GM21390 (cell line): ENCODE measurements around the gene FSD2.

Experiments used
- ATAC-seq: cut with Tn5 transposase; IDR thresholded peaks from one replicate; pipeline ENCODE4 v1.9.1; 2021; ENCODE audit not compliant: unreplicated experiment

FSD2 gene

GRCh38 chr15:82805994-82806406 is at the start of gene FSD2:
FSD2 (minus strand) TSS chr15:82806069; CDS start chr15:82787390, 18,679 bp downstream.
- peak; percentile 48 for ATAC-seq

GRCh38 chr15:82854554-82854953 is 48.7 kb upstream of the FSD2 start:
- ATAC-seq, result no peak

GRCh38 chr15:82852941-82853561 is 47.2 kb upstream of the FSD2 start:
- no peak for ATAC-seq

GRCh38 chr15:82851981-82852511 is 46.2 kb upstream of the FSD2 start:
- no peak for ATAC-seq

GRCh38 chr15:82851306-82851850 is 45.5 kb upstream of the FSD2 start:
- no peak for ATAC-seq

GRCh38 chr15:82850731-82851130 is 44.9 kb upstream of the FSD2 start:
- no peak for ATAC-seq

- no peak for ATAC-seq
These were observed 44.0 kb upstream of the FSD2 start for GRCh38 chr15:82849556-82850512.

- ATAC-seq, result no peak
These were observed 42.5 kb upstream of the FSD2 start for GRCh38 chr15:82848241-82848993.

- no peak for ATAC-seq
These were observed 41.8 kb upstream of the FSD2 start for GRCh38 chr15:82847703-82848102.

GRCh38 chr15:82846621-82847020 is 40.8 kb upstream of the FSD2 start:
- no peak for ATAC-seq

GRCh38 chr15:82845686-82846085 is 39.8 kb upstream of the FSD2 start:
- ATAC-seq, result no peak

- no peak for ATAC-seq
These were observed 37.7 kb upstream of the FSD2 start for GRCh38 chr15:82843566-82843965.

GRCh38 chr15:82840166-82840565 is 34.3 kb upstream of the FSD2 start:
- no peak for ATAC-seq

- ATAC-seq, result no peak
These were observed 33.3 kb upstream of the FSD2 start for GRCh38 chr15:82839136-82839535.

GRCh38 chr15:82838096-82838735 is 32.3 kb upstream of the FSD2 start:
- no peak for ATAC-seq

GRCh38 chr15:82835391-82835917 is 29.6 kb upstream of the FSD2 start:
- ATAC-seq, result no peak

- ATAC-seq, result no peak
These were observed 27.5 kb upstream of the FSD2 start for GRCh38 chr15:82833362-82833682.

- ATAC-seq, result peak; percentile 89
These were observed 26.9 kb upstream of the FSD2 start for GRCh38 chr15:82832601-82833361.

GRCh38 chr15:82831894-82832600 is 26.2 kb upstream of the FSD2 start:
- ATAC-seq, result no peak
